GM12878 (cell line): ENCODE results near the gene DNAJC22. TPM values are rescaled to one million over a fixed set of nuclear protein-coding genes. Genes with fewer than 3 reads are reported as not detected.

Source experiments
- ATAC-seq: fragments of 200-7000 bp; cut with Tn5 transposase; 3 replicates; pipeline ENCODE4 v1.9.1; 2020; ENCODE audit warnings: mild to moderate bottlenecking, moderate library complexity
- BruUV-seq: library from RNA; stranded (reverse); fragments of 400-500 nt; replicated peaks from 2 replicates; lab custom pipeline; 2021; lab: Mats Ljungman, UMichigan
- CTCF ChIA-PET: fragments of 300-600 bp; sonication (Branson Sonifier 250); formaldehyde crosslinking; extraction: SDS; loops from one replicate; lab custom pipeline; 2021; ENCODE audit warnings: inconsistent platforms; lab: Yijun Ruan, JAX
- POLR2A ChIA-PET: fragments of 350-600 bp; formaldehyde crosslinking; extraction: SDS; loops from one replicate; lab custom pipeline; 2021; ENCODE audit warnings: inconsistent platforms; lab: Charles Lee
- RAD21 ChIA-PET: fragments of 300-600 bp; sonication (Branson Sonifier 250); formaldehyde crosslinking; loops from one replicate; lab custom pipeline; 2023; ENCODE audit warnings: antibody characterized with exemption; ENCODE audit not compliant: unreplicated experiment; lab: Charles Lee
- SMC1A ChIA-PET: fragments of 300-600 bp; sonication (Branson Sonifier 250); formaldehyde crosslinking; loops from one replicate; lab custom pipeline; 2023; ENCODE audit not compliant: unreplicated experiment, uncharacterized antibody; lab: Charles Lee
- DNase-seq: peaks from one replicate; pipeline ENCODE4 v3.0.0-alpha.2; 2011; ENCODE audit warnings: low read depth, low spot score
- FAIRE-seq: peaks from 3 replicates; lab custom pipeline; 2011; peaks lifted over from hg19 to GRCh38; lab: Jason Lieb, UNC
- H2AFZ ChIP-seq: 2 replicates; pipeline ENCODE4 v1.6.0; 2011; ENCODE audit warnings: low read depth, low read length, control low read depth; ENCODE audit not compliant: control insufficient read depth
- H3K27ac ChIP-seq: 2 replicates; pipeline ENCODE4 v1.5.1; 2011; ENCODE audit warnings: control low read depth; ENCODE audit not compliant: control insufficient read depth, insufficient read depth
- H3K27me3 ChIP-seq, 2 experiments: replicated peaks in 1 of 2; 2 replicates each; pipeline versions ENCODE4 v1.6.0 to v1.6.1; 2011; ENCODE audit warnings: low read length in 1 of 2; ENCODE audit not compliant: control insufficient read depth in 2 of 2, insufficient read depth in 2 of 2
- H3K36me3 ChIP-seq, 2 experiments: 2 replicates each; pipeline ENCODE4 v1.5.1; 2011; ENCODE audit warnings: low read length in 1 of 2; ENCODE audit not compliant: control insufficient read depth in 2 of 2, insufficient read depth in 2 of 2
- H3K4me1 ChIP-seq: 2 replicates; pipeline ENCODE4 v1.6.1; 2011; ENCODE audit warnings: mild to moderate bottlenecking, low read length, moderate library complexity, mixed read lengths; ENCODE audit not compliant: control insufficient read depth, insufficient read depth
- H3K4me2 ChIP-seq: 2 replicates; pipeline ENCODE4 v1.6.0; 2011; ENCODE audit warnings: control low read depth; ENCODE audit not compliant: control insufficient read depth, insufficient read depth
- H3K4me3 ChIP-seq: fragments of 200-600 bp; sonication (generic); 2 replicates; pipeline ENCODE4 v1.5.1; 2016
- H3K79me2 ChIP-seq: 2 replicates; pipeline ENCODE4 v1.6.0; 2011; ENCODE audit warnings: low read length; ENCODE audit not compliant: control insufficient read depth, insufficient read depth
- H3K9ac ChIP-seq: 2 replicates; pipeline ENCODE4 v1.8.0; 2011; ENCODE audit warnings: low read length, control low read depth, mixed read lengths; ENCODE audit not compliant: control insufficient read depth, insufficient read depth
- H3K9me3 ChIP-seq: replicated peaks from 3 replicates; pipeline ENCODE4 v1.5.1; 2011; ENCODE audit warnings: mild to moderate bottlenecking, low read length; ENCODE audit not compliant: control insufficient read depth, insufficient read depth
- H4K20me1 ChIP-seq: 2 replicates; pipeline ENCODE4 v1.6.0; 2011; ENCODE audit not compliant: control insufficient read depth, insufficient read depth
- BHLHE40 ChIP-seq, 2 experiments: fragments of 450-650 bp in 1 of 2; IDR thresholded peaks; 2 replicates each; pipeline ENCODE4 v1.6.1; 2011 to 2017; ENCODE audit warnings: low read depth in 2 of 2, borderline replicate concordance in 1 of 2, improper control_type of control experiment in 1 of 2, low read length in 1 of 2, mild to moderate bottlenecking in 1 of 2
- EGR1 ChIP-seq, 2 experiments: IDR thresholded peaks; 1 replicate in 1 of 2; 2 replicates in 1 of 2; pipeline ENCODE4 v1.6.1; 2011 to 2012; ENCODE audit warnings: low read depth in 2 of 2, low read length in 2 of 2, borderline replicate concordance in 1 of 2, mild to moderate bottlenecking in 1 of 2, moderate library complexity in 1 of 2
- ESRRA ChIP-seq: IDR thresholded peaks from 2 replicates; pipeline ENCODE4 v1.6.1; 2012; ENCODE audit warnings: mild to moderate bottlenecking, low read length, improper control_type of control experiment
- NR2F1 ChIP-seq: fragments of 450-650 bp; conservative IDR thresholded peaks from 2 replicates; pipeline ENCODE4 v1.6.1; 2017; ENCODE audit warnings: mild to moderate bottlenecking
- NRF1 ChIP-seq: conservative IDR thresholded peaks from 2 replicates; pipeline ENCODE4 v1.6.1; 2011; ENCODE audit warnings: mild to moderate bottlenecking, low read depth, low read length, improper control_type of control experiment
- POLR2A ChIP-seq: IDR thresholded peaks from 2 replicates; pipeline ENCODE4 v1.6.1; 2011; ENCODE audit warnings: low read depth, mild to moderate bottlenecking, low read length
- RAD21 ChIP-seq: IDR thresholded peaks from 2 replicates; pipeline ENCODE4 v1.6.1; 2011; ENCODE audit warnings: mild to moderate bottlenecking, low read depth, low read length, moderate library complexity; ENCODE audit not compliant: insufficient read depth
- RUNX3 ChIP-seq: IDR thresholded peaks from 2 replicates; pipeline ENCODE4 v1.6.1; 2012; ENCODE audit warnings: low read length, inconsistent platforms
- SMARCA5 ChIP-seq: fragments of 450-650 bp; IDR thresholded peaks from 2 replicates; pipeline ENCODE4 v1.6.1; 2017; ENCODE audit warnings: mild to moderate bottlenecking
- SUPT20H ChIP-seq: IDR thresholded peaks from 2 replicates; pipeline ENCODE4 v1.6.1; 2011; ENCODE audit warnings: low read depth, mild to moderate bottlenecking, low read length, moderate library complexity, borderline replicate concordance; ENCODE audit not compliant: control insufficient read depth
- ZBED1 ChIP-seq: IDR thresholded peaks from 2 replicates; pipeline ENCODE4 v1.6.1; 2016; ENCODE audit warnings: borderline replicate concordance
- ZNF622 ChIP-seq: fragments of 450-650 bp; IDR thresholded peaks from 2 replicates; pipeline ENCODE4 v1.6.1; 2017; ENCODE audit warnings: mild to moderate bottlenecking, inconsistent platforms
- WGBS: methylation state at CpG from one replicate; pipeline ENCODE4 v1.1.6; 2016; ENCODE audit warnings: low lambda C conversion rate; ENCODE audit not compliant: insufficient replicate concordance, insufficient coverage; ENCODE audit errors: missing lambda C conversion rate; 5-methylcytosine and 5-hydroxymethylcytosine counted together
- in situ Hi-C: fragments of 300-500 bp; cut with MboI; formaldehyde crosslinking; loops from 9 replicates; pipeline ENCODE4 v1.14.3; 2018; ENCODE audit warnings: mixed read lengths
- intact Hi-C: fragments of 100-400 bp; cut with micrococcal nuclease; formaldehyde crosslinking; loops from one replicate; pipeline ENCODE4 v1.14.2; 2022; ENCODE audit not compliant: unreplicated experiment
- polyA plus RNA-seq, 11 experiments: library from polyadenylated mRNA; depleted of rRNA in 4 of 11; unstranded in 6 of 11; stranded (reverse) in 5 of 11; fragments of >200 nt; fragmentation: Nextera tagmentation in 4 of 11; fragmentation: Illumina TruSeq in 1 of 11; extraction: Ambion mirVana in 4 of 11; extraction: Trizol in 1 of 11; gene quantifications; 1 replicate in 1 of 11; 2 replicates in 10 of 11; pipeline versions ENCODE4 v1.2.1 to v1.2.3, GENCODE V29; 2011 to 2016; ENCODE audit warnings: inconsistent platforms in 2 of 11, missing spikeins in 2 of 11, low read depth in 1 of 11
- total RNA-seq, 4 experiments: library from RNA; depleted of rRNA in 3 of 4; stranded (reverse); fragments of >200 nt in 3 of 4; fragmentation: Illumina TruSeq in 1 of 4; extraction: Trizol in 1 of 4; gene quantifications; 2 replicates each; pipeline versions ENCODE4 v1.2.1 to v1.2.3, GENCODE V29; 2013 to 2021
- TF ChIP-seq, protein P1 (sequence below): fragments of 450-650 bp; conservative IDR thresholded peaks from 2 replicates; pipeline ENCODE4 v1.6.1; 2017; ENCODE audit warnings: mild to moderate bottlenecking, moderate library complexity
- TF ChIP-seq, protein P2 (sequence below): fragments of 450-650 bp; IDR thresholded peaks from 2 replicates; pipeline ENCODE4 v1.6.1; 2016; ENCODE audit warnings: mild to moderate bottlenecking, moderate library complexity, borderline replicate concordance
- TF ChIP-seq, protein P3 (sequence below): fragments of 450-650 bp; IDR thresholded peaks from 2 replicates; pipeline ENCODE4 v1.6.1; 2017; ENCODE audit warnings: borderline replicate concordance
- TF ChIP-seq, protein P4 (sequence below): IDR thresholded peaks from 2 replicates; pipeline ENCODE4 v1.6.1; 2011; ENCODE audit warnings: low read depth, mild to moderate bottlenecking, low read length, moderate library complexity, borderline replicate concordance; ENCODE audit errors: extremely low read depth

DNAJC22 gene
- total and polyA plus RNA-seq, 10 of the 15 experiments (the other 5 are each of a cell fraction or from before 2014, with no cell fraction given), result 0.06 to 0.61 (median 0.13) TPM; not detected in 3

DNA sequence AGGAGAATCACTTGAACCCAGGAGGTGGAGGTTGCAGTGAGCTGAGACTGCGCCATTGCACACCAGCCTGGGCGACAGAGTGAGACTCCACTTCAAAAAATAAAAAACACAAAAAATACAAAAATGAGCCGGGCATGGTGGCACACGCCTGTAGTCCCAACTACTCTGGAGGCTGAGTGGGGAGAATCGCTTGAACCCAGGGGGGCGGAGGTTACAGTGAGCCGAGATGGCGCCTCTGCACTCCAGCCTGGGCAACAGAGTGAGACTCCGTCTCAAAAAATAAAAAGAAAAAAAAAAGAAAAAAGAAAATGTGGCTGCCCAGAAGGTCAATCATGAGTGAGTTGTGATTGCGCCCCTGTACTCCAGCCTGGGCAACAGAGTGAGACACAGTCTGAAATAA, 9.2 kb downstream of the DNAJC22 start:
- Histone ChIP-seq H3K4me3 (no peak overlapping the region), H2AFZ (no peak overlapping the region), H4K20me1 (no peaks in the 10 kb centered on the region), H3K79me2 (no peaks in the 10 kb centered on the region), H3K9ac (no peak overlapping the region), H3K27ac (no peak overlapping the region), H3K9me3 (no peaks in the 10 kb centered on the region), H3K4me1 (no peaks in the 10 kb centered on the region), H3K4me2 (no peak overlapping the region), H3K27me3 (peaks cover 0 to 1% of the 10 kb centered on the region in 2 experiments; a peak in 1 of 4 replicates), H3K36me3 (no peaks in the 10 kb centered on the region)
- no peak for DNase-seq
- intact Hi-C loops (no loop called here), in situ Hi-C loops (no loop called here)
- CTCF ChIA-PET, result interaction anchor here (1.3 to 18.7 kb wide), 9 partner anchors 13 to 197 kb away, joined by 3 to 712 read pairs (median 64); partner anchors contain the start of genes SPATS2 and TROAP
- WGBS, result 84% methylated on average over 10 of the region's 10 CpGs
- no peak for FAIRE-seq
- TF ChIP-seq, protein P1, sequence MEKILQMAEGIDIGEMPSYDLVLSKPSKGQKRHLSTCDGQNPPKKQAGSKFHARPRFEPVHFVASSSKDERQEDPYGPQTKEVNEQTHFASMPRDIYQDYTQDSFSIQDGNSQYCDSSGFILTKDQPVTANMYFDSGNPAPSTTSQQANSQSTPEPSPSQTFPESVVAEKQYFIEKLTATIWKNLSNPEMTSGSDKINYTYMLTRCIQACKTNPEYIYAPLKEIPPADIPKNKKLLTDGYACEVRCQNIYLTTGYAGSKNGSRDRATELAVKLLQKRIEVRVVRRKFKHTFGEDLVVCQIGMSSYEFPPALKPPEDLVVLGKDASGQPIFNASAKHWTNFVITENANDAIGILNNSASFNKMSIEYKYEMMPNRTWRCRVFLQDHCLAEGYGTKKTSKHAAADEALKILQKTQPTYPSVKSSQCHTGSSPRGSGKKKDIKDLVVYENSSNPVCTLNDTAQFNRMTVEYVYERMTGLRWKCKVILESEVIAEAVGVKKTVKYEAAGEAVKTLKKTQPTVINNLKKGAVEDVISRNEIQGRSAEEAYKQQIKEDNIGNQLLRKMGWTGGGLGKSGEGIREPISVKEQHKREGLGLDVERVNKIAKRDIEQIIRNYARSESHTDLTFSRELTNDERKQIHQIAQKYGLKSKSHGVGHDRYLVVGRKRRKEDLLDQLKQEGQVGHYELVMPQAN, result no peak
- no peak for TF ChIP-seq RAD21
- TF ChIP-seq NRF1, result no peak
- no peak for TF ChIP-seq ESRRA
- TF ChIP-seq BHLHE40 (IDR thresholded peaks at IDR 0.05; ENCODE audit: borderline replicate concordance in 1 of 2, low read depth in 2 of 2, low read length in 1 of 2), result no peak
- TF ChIP-seq, protein P2, sequence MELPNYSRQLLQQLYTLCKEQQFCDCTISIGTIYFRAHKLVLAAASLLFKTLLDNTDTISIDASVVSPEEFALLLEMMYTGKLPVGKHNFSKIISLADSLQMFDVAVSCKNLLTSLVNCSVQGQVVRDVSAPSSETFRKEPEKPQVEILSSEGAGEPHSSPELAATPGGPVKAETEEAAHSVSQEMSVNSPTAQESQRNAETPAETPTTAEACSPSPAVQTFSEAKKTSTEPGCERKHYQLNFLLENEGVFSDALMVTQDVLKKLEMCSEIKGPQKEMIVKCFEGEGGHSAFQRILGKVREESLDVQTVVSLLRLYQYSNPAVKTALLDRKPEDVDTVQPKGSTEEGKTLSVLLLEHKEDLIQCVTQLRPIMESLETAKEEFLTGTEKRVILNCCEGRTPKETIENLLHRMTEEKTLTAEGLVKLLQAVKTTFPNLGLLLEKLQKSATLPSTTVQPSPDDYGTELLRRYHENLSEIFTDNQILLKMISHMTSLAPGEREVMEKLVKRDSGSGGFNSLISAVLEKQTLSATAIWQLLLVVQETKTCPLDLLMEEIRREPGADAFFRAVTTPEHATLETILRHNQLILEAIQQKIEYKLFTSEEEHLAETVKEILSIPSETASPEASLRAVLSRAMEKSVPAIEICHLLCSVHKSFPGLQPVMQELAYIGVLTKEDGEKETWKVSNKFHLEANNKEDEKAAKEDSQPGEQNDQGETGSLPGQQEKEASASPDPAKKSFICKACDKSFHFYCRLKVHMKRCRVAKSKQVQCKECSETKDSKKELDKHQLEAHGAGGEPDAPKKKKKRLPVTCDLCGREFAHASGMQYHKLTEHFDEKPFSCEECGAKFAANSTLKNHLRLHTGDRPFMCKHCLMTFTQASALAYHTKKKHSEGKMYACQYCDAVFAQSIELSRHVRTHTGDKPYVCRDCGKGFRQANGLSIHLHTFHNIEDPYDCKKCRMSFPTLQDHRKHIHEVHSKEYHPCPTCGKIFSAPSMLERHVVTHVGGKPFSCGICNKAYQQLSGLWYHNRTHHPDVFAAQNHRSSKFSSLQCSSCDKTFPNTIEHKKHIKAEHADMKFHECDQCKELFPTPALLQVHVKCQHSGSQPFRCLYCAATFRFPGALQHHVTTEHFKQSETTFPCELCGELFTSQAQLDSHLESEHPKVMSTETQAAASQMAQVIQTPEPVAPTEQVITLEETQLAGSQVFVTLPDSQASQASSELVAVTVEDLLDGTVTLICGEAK, result no peak
- TF ChIP-seq, protein P3, sequence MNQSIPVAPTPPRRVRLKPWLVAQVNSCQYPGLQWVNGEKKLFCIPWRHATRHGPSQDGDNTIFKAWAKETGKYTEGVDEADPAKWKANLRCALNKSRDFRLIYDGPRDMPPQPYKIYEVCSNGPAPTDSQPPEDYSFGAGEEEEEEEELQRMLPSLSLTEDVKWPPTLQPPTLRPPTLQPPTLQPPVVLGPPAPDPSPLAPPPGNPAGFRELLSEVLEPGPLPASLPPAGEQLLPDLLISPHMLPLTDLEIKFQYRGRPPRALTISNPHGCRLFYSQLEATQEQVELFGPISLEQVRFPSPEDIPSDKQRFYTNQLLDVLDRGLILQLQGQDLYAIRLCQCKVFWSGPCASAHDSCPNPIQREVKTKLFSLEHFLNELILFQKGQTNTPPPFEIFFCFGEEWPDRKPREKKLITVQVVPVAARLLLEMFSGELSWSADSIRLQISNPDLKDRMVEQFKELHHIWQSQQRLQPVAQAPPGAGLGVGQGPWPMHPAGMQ, result no peak
- no peak for TF ChIP-seq ZNF622
- TF ChIP-seq POLR2A, result no peak
- TF ChIP-seq NR2F1, result no peak
- no peak for TF ChIP-seq SUPT20H
- TF ChIP-seq ZBED1, result no peak
- TF ChIP-seq, protein P4, sequence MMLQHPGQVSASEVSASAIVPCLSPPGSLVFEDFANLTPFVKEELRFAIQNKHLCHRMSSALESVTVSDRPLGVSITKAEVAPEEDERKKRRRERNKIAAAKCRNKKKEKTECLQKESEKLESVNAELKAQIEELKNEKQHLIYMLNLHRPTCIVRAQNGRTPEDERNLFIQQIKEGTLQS, result no peak
- no peak for TF ChIP-seq RUNX3
- TF ChIP-seq EGR1 (IDR thresholded peaks at IDR 0.05; ENCODE audit: borderline replicate concordance in 1 of 2, low read depth in 2 of 2, low read length in 2 of 2), result no peak
- TF ChIP-seq SMARCA5, result no peak
- POLR2A ChIA-PET, result no interaction called here
- no TSS peak for BruUV-seq
- ATAC-seq, result no peak
- RAD21 ChIA-PET, result no interaction called here
- SMC1A ChIA-PET, result interaction anchor here (4.2 to 25.7 kb wide), 2 partner anchors 25 to 158 kb away, joined by 30 to 740 read pairs; no protein-coding TSS in a partner anchor
